AG10803 (cell line): ENCODE data around the gene GAREM1.
"Not testable (repeated sequence)": the region's sequence is repeated elsewhere in the genome, so short reads cannot be mapped to it uniquely, and the experiment has no call there.

Experiments
- DNase-seq: peaks from one replicate; pipeline ENCODE4 v3.0.0; 2010; ENCODE audit warnings: low read depth
- H3K4me3 ChIP-seq: 2 replicates; pipeline ENCODE4 v1.5.1; 2011; ENCODE audit warnings: mild to moderate bottlenecking, low read length, control low read depth
- TF ChIP-seq, protein P1 (sequence below): conservative IDR thresholded peaks from 2 replicates; pipeline ENCODE4 v1.5.1; 2011; ENCODE audit warnings: mild to moderate bottlenecking, low read length, control low read depth, inconsistent platforms

The GAREM1 gene

DNA sequence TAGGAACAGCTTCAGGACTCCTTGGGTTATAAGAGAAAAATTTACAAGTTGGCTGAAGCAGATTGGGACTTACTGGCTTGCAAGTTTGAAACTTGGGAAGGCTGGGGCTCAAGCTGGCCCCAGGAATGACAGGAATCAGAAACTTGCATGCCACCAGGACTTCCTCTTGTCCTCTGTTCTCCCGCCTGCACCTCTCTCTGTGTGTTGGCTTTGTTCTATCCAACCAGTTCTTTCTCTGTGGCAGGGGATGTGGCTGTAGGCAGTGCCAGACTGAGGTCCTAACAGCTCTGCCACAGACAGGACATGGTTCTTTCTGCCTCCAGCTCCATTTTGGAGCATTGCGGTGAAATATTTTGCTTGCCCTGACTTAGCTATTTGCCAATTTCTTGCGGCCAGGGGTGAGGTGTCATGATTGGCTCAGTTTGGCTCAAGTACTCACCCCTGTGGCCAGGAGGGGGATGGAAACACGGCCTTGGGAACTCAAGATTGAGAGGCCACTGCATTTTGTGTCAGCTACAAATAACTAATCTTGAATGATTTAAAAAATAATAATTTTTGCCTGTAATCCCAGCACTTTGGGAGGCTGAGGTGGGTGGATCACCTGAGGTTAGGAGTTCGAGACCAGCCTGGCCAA is 231.9 kb downstream of the GAREM1 start:
- no peak for DNase-seq
- no peak overlapping the region for H3K4me3 ChIP-seq
- TF ChIP-seq, protein P1, sequence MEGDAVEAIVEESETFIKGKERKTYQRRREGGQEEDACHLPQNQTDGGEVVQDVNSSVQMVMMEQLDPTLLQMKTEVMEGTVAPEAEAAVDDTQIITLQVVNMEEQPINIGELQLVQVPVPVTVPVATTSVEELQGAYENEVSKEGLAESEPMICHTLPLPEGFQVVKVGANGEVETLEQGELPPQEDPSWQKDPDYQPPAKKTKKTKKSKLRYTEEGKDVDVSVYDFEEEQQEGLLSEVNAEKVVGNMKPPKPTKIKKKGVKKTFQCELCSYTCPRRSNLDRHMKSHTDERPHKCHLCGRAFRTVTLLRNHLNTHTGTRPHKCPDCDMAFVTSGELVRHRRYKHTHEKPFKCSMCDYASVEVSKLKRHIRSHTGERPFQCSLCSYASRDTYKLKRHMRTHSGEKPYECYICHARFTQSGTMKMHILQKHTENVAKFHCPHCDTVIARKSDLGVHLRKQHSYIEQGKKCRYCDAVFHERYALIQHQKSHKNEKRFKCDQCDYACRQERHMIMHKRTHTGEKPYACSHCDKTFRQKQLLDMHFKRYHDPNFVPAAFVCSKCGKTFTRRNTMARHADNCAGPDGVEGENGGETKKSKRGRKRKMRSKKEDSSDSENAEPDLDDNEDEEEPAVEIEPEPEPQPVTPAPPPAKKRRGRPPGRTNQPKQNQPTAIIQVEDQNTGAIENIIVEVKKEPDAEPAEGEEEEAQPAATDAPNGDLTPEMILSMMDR = no peak

DNA sequence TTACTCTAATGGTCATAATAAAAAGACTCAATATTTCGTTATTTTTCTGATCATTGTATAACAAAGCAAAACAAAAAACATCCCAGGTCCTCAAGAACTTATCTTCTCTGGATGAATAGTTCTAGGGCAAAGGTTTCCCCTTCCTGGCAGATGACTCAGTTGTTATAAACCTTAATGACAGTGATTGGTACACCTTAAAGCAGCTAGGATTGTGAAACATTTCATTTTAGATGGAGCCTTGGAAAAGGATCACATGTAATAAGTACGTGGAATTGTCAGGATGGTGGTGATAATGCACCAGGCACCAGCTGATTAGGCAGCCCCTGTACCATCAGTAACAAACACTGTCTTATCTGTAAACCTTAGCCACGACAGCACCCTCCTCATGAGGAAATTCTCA is 233.6 kb downstream of the GAREM1 start:
- TF ChIP-seq, protein P1 = no peak
- DNase-seq = no peak

DNA sequence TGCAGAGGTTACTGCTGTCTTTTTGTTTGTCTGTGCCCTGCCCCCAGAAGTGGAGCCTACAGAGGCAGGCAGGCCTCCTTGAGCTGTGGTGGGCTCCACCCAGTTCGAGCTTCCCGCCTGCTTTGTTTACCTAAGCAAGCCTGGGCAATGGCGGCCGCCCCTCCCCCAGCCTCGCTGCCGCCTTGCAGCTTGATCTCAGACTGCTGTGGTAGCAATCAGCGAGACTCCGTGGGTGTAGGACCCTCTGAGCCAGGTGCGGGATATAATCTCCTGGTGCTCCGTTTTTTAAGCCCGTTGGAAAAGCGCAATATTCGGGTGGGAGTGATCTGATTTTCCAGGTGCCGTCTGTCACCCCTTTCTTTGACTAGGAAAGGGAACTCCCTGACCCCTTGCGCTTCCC is 237.3 kb downstream of the GAREM1 start:
- not testable (repeated sequence) for DNase-seq, H3K4me3 ChIP-seq

More for the DNA sequence above, 233.6 kb downstream of the GAREM1 start:
- H3K4me3 ChIP-seq = no peak overlapping the region

DNA sequence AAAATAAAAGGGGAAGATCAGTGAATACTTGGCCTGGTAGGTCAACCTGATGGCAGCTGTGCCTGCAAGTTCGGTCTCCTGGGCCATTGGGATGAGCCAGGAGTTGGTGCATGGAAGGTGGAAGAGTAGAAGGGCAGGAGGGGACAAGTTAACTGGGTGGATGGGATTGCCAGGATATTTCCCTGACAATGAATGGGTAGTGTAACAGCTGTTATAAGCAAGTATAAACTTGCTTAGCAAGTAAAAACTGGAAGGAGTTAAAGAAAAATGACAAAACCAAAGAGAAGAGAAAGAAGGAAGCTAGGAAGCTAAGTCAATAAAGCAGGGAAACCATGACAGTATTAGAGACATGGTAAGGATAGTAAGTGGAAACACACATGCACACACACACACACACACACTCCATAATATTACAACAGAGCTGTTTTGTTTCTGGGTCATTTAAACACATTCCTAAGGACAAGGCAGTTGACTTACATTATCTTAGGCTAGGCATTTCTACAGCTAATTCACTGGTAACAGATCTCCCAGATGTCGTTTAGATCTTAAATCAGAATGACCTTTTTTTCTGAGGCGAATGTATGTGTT is 251.2 kb downstream of the GAREM1 start:
- TF ChIP-seq, protein P1 = no peak
- no peak overlapping the region for H3K4me3 ChIP-seq
- DNase-seq = no peak

DNA sequence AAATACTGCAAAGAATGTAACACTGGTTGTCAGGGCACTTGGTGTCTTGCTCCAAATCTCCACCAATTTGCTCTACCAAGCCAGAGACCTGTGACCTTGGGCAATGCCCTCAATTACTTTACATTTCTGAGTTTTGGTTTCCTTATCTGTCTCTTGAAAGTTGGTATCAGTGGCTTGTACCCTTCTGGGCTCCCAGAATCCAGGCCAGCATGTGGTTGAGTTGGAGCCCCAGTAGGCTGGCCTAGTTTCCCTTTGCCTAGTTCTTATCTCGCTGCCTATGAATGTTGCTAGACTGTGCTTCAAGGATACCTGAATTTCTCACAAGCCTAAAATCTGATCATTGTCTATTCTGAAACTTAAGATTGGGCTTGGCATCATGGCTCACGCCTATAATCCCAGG is 254.3 kb downstream of the GAREM1 start:
- no peak overlapping the region for H3K4me3 ChIP-seq
- TF ChIP-seq, protein P1 = no peak
- no peak for DNase-seq

DNA sequence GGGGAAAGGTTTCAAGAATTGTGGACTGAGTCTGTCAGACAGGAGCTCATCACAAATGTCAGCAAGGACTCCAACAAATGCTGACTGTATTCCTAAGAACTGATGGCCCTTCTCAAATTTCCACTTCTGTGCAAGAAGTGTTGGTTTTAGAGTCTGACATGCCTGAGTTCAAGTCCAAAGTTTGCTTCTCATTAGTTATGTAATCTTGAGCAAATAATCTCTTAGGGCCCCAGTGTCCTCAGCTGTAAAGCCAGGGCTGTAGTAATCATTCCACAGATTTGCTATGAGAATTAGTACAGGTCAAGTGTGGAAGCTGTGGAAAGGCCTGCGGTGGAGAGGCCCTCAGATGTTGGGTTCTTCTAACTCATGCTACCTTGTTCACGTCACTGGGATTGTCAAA is 257.0 kb downstream of the GAREM1 start:
- TF ChIP-seq, protein P1 = no peak
- H3K4me3 ChIP-seq = no peak overlapping the region
- DNase-seq = no peak
